ENCODE data around the gene MCRIP2.

MCRIP2 gene

DNA sequence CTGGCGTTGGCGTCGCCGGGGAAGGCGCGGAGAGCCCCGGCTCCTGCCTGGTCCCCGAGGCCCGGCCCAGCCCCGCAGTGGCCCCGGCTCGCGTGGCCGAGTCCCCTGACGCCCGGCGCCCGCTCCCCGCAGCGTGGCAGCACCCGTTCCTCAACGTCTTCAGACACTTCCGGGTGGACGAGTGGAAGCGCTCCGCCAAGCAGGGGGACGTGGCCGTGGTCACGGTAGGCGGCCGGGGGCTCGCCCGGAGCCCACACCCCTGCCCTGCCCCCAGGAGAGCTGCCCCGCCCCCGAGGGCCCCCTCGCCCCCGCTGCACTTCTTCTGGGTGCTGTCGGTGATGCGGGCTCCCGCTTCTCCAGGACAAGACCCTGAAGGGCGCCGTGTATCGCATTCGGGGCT lies 8.0 kb downstream of the MCRIP2 start:
- no peak for DNase-seq

DNA sequence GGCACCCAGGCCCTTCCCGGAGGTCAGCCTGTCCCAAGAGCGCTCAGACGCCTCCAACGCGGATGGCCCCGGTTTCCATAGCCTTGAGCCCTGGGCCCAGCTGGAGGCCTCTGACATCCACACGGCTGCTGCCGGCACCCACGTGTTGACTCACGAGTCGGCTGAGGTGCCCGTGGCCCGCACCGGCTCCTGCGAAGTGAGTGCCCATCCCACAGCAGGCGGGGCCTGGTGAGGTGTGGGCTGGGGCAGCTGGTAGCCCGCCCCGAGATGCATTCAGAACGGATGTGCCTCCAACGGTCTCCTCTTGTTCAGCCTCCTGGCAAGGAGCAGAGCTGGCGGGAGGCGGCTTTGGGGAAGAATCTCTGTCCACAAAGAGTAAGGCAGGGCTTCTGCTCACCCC lies 10.2 kb downstream of the MCRIP2 start:
- no peak for DNase-seq

DNA sequence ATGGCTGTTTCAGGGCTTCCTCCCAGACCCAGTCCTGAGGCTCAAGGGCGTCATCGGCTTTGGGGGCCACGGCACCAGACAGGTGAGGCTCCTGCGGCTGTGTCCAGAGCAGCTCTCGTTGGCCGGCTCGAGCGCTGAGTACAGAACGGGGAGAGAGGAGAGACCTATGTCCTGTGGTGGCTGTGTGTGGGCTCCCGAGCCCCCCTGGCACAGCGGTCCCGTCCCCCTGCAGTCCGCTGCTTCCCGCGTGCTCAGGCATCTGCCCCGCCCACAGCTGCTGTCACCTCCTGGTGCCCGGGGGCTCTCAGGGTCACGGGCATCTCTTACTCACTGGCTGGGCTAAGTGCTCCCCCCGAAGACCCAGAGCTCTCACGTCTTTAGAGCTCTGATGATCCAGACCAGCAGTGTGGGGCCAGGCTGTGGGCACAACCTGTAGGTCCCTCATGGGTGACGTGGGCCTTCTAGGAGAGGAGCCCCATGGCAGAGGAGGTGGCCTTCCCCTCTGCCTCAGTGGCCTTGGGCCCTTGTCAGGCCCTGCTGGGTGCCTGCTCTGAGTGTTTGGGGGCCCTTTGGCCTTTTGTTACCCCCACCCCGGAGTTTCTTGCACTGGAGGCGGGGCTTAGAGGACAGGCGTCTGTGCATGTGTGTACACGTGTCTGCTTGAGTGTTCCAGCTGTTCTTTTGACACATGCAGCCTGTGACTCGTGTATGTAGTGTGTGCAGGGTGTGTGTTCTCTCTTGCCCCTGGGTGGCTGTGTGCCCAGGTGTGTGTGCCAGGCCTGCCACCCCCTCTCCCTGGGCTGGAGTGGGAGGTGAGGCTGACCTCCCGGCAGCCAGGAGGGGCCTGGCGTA lies 11.1 kb downstream of the MCRIP2 start:
- DNase-seq = no peak

DNA sequence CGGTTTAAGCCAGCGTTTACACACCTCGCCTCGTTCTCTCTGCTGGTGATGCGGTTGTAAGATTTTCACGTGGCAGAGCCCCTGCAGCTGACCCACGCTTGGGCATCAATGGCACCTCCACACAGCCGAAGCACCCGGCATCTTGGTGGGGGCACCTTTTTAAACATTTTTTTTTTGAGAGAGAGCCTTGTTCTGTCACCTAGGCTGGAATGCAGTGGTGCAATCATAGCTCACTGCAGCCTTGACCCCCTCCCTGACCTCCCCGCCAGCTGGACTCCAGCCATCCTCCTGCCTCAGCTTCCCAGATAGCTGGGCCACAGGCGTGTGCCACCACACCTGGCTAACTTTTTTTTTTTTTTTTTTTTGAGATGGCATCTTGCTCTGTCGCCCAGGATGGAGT lies 12.4 kb downstream of the MCRIP2 start:
- DNase-seq = no peak

DNA sequence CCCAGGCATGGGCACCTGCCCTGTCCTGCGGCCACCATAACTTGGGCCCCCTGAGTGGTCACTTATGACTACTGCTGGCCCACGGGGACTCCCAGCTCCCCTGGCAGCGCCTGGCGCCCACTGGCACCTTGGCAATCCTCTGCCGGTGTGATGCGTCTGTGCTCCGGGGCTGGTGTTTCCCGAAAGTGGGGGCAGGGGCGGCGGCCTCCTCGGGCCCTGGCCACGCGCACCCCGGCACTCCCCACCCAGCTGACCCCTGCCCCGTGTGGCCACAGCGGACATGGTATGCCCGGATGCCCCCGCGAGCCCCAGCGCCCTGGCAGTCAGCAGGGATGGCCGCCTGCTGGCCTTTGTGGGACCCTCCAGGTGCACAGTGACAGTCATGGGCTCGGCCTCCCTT lies 15.9 kb downstream of the MCRIP2 start:
- no peak for DNase-seq

DNA sequence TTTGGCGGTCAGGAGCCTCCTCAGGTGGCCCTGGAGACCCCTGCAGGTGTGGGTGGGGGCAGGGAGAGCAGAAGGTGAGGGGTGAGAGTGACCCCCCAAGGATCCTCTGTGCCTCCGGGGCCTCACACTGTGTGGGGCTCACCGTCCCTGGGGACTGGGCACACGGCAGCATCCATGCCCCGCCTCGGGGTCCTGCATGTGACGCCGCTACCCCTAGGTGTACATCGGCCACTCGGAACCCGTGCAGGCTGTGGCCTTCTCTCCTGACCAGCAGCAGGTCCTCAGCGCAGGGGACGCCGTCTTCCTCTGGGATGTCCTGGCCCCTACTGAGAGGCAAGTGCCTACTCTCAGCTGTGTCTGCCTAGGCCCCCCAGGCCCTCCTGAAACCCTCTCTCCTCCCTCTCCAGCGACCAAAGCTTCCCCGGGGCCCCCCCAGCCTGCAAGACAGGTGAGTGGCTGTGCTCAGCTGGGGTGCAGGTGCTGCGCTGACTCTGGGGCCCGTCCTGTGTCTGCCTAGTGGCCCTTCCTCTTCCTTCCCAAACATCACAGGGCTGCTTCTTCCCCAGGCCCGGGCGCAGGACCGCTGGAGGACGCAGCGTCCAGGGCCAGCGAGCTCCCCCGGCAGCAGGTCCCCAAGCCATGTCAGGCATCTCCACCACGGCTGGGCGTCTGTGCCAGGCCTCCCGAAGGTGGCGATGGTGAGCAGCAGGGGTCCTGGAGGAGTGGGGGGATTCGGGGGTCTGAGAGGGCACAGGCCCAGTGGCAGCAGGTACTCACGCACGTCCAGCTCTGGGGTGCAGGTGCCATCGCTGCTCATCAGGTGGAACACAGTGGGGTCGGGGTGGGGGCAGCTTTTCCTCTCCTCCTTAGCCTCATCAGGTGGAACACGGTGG lies 17.3 kb downstream of the MCRIP2 start:
- no peak for DNase-seq

DNA sequence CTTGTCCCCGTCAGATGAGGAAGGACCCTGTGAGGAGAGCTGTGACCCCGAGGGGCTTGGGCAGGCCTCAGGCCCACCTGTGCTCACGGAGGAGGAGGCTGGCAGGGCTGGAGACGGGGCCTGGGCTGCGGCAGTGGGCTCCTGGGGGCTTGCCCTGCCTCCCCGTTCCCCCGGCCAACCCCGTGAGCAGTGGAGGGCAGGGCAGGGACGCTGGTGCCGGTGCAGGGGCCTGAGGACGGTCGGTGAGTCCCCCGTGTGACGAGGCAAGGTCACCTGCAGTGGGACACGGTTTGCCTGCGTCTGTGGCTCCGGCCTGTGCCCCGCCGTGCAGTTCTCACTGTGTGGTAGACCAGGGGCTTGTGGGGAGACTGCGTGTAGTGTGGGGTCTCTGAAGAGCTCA lies 18.0 kb downstream of the MCRIP2 start:
- no peak for DNase-seq

DNA sequence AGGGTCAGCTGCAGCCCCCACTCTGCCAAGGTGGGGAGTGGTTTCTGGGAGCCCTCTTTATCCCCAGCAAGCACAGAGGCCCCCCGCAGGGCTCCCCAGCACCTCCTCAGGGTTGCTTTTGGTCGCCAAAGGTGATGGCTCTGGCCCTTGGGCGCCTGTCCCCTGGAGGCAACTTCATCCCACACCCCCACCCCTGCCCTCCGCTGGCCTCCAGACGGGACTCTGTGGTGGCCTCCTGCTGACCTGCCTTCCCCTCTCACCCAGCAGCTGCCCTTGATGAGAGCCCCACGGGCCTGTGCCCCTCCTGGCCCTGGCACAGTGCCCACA lies 18.5 kb downstream of the MCRIP2 start:
- DNase-seq = no peak

DNA sequence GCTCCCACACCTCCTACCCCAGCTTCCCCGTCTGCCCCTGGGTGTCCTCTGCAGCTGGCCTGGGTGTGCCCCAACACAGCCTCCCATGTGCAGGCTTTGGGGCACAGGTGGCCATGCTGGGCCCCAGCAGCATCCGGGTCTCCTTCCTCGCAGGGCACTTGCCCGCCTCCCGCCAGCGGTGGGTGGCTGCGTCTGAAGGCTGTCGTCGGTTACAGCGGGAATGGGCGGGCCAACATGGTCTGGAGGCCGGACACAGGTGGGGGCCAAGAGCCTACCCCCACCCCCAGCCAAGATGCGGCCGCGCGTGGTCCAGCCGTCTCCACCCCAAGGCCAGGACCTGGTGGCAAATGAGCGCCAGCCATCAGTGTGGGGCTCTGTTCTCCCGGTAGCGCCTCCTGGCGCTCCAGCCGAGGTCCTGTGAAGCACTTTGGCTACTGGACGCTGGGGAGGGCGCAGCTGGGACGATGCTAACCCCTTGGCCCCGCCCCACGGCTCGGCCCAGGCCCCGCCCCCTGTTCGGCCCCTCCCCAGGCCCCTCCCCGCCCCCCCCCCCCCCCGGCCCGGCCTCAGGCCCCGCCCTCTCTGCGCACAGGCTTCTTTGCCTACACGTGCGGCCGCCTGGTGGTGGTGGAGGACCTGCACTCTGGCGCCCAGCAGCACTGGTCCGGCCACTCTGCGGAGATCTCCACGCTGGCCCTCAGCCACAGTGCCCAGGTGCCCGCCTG lies 19.0 kb downstream of the MCRIP2 start:
- peak; percentile 78 for DNase-seq

DNA sequence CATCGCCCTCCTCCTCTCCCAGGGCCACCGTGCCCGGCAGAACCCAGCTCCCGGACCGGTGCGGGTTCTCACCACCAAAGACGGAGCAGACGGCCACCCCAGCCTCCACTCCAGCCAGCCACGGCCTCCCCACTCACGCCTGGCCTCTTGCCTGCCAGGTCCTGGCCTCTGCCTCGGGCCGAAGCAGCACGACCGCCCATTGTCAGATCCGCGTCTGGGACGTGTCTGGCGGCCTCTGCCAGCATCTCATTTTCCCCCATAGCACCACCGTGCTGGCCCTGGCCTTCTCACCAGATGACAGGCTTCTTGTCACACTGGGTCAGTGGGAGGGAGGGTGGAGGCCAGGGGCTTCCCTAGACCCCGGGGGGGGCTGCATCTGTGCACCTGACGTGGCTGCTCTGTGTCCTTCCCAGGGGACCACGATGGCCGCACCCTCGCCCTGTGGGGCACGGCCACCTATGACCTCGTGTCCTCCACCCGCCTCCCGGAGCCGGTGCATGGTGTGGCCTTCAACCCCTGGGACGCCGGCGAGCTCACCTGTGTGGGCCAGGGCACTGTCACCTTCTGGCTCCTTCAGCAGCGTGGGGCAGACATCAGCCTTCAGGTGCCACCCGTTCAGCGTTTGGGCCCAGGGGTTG lies 19.7 kb downstream of the MCRIP2 start:
- no peak for DNase-seq

DNA sequence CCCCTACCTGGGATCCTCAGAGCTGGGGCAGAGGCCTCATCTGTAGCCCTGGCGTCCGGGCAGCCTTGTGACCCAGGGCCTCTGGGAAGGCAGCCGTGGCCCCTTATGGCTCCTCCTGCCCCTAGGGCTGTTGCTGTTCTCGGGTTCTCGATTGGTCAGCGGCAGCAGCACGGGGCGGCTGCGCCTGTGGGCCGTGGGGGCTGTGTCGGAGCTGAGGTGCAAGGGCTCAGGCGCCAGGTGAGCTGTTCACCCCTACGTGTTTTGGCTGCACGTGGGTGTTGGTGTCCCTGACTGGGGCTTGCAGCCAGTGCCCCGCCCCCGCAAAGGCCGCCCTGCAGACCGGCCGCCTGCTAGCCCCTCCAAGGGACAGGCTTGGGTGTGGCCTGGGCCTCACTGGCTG lies 20.5 kb downstream of the MCRIP2 start:
- DNase-seq = no peak

DNA sequence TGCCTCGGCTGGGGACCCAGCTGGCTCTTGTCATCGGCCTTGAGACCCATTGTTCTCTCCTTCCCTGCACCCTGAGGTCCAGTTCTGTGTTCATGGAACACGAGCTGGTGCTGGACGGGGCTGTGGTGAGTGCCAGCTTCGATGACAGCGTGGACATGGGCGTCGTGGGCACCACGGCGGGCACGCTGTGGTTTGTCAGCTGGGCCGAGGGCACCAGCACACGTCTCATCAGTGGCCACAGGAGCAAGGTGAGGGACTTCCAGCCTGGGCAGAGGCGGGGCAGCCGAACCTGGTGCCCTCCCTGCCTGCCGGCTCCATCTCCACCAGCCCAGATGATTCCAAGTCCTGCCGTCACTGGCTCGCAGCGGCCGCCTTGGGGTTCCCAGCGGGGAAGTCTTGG lies 21.0 kb downstream of the MCRIP2 start:
- no peak for DNase-seq

DNA sequence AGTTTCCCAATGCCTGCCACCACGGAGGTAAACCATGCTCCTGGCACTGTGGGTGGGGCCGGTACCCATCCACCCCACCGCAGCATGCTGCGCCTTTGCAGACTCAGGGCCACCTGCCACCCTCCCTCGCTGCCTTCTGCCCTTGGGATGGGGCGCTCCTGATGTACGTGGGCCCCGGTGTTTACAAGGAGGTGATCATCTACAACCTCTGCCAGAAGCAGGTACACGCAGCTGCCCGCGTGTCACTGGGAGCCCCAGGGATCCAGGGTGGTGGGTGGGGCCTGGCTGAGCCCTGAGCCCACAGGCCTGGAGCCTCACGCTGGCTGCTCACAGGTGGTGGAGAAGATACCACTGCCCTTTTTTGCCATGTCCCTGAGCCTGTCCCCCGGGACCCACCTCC lies 24.9 kb downstream of the MCRIP2 start:
- DNase-seq = no peak

DNA sequence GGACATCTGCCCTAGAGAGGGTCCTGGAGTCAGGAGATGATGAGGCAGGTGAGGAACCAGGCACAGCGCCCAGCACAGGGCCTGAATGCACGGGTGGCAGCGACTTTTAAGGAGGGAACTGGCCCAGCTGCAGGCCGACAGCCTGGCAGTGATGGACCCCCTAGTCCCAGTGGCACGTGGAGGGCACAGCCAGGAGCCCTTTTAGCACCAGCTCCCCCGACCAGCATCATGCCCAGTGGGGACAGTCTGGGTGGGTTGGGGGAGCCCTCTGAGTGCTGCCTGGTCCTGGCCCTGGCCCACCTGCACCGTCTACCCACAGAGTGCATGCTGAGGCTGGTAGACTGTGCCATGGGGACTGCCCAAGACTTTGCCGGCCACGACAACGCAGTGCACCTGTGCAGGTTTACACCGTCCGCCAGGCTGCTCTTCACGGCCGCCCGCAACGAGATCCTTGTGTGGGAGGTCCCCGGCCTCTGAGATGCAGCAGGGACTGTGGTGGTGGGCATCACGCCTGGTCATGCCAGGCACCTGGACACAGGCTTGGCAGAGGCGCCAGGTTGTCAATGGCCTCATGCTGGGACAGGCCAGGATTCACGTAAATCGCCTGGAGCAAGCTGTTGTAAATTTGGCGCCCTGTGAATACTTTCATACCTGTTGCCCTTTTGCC lies 25.6 kb downstream of the MCRIP2 start:
- no peak for DNase-seq

DNA sequence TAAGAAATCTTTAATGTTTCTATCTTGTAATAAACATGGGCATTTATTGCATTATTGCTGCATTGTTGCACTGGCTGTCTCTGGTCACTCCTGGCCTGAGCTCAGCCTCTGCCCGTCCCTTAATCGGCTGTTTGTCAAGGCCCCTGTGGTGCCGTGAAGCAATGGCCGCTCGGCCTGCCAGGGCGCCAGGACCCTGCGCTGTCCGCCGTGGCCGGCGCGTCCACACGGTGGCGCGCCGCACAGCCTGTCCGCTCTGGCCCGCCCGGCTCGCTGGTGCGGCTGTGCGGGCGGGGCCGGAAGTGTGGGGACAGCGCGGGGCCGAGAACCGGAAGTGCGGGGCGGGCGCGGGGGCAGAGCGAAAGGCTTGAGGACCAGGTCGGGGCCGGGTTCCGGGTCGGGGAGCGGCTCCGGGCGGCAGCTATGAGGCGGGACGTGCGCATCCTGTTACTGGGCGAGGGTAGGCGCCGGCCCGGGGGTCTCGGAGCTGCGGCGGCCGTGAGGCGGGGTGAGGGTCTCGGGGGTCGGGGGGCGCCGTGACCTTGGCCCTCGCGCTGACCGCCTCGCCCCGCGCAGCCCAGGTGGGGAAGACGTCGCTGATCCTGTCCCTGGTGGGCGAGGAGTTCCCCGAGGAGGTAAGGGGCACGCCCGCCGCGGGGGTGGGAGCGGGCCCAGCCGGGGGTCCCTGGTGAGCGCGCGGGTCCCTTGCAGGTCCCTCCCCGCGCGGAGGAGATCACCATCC lies 26.3 kb downstream of the MCRIP2 start, which contains the start of gene RHOT2:
Gene RHOT2, plus strand, starts transcription at position 353 of the 739 bp plus-strand sequence. Its CDS starts 68 bp downstream, at position 421.
- peak; percentile 93 for DNase-seq

DNA sequence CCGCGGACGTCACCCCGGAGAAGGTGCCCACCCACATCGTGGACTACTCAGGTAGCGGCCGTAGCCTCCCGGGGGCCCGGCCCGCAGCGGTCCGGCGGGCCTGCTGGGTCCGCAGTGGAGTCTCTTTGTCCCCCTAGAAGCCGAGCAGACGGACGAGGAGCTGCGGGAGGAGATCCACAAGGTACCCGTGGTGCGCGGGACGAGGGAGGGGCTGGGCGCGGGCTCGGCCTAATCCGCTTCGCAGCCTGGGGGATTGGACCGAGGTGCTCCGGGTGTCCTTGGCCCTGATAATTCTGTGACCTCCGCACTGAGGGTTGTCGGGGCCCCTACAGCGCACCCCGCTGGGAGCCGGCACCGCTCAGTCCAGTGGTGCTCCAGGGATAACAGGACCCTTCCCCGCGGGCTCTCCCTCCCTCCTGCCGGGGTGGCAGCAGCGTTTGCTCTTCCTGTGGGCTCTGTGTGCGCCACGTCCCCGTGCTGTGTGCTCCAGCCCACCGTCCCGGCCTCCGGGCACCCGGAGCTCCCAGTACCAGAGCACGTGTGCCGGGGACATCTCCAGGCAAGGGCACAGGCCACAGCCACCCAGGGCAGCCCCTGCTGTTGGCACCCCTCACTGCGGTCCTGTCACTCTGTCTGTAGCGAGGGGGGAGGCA lies 27.0 kb downstream of the MCRIP2 start:
- no peak for DNase-seq

DNA sequence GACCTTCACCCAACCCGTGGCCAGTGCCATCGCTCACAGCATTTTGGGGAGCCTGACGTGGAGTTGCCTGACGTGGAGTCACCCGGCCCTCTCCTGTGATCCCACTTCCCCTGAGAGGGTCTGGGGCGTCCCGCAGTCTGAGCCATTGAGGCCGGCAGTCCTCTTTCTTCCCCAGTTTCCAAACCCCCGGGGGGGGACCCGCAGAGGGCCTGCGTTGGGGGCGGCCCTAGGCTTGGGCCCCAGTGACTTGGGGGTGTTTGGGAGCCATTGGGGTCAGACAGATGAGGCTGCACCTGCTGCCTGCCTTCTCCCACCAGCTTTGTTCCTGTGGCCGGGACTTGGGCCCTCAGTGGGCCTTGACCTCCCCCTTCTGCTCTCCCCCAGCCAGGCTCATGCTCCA lies 28.0 kb downstream of the MCRIP2 start:
- DNase-seq = no peak

DNA sequence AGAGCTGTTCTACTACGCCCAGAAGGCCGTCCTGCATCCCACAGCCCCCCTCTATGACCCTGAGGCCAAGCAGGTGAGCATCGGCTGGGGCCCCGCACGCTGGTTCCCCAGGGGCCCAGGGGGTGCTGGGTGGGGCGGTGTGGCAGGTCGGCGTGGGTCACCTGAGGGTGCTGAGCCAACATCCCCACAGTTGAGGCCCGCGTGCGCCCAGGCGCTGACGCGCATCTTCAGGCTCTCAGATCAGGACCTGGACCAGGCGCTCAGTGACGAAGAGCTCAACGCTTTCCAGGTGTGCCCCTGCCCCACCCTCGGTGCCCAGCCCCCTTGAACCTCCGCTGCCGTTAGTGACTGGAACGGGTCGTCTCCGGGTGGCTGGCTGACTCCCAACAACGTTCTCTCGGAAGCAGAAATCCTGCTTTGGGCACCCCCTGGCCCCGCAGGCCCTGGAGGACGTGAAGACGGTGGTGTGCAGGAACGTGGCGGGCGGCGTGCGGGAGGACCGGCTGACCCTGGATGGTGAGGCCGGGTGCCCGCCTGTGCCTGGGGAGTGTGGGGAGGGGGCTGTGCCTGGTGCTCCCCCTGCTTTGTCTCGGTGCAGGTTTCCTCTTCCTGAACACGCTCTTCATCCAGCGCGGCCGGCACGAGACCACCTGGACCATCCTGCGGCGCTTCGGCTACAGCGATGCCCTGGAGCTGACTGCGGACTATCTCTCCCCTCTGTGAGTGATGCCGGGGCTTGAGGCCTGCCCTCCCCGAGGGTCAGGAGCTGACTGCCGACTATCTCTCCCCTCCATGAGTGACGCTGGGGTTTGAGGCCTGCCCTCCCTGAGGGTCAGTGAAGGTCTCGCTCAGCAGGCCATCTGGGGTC lies 29.1 kb downstream of the MCRIP2 start:
- no peak for DNase-seq

DNA sequence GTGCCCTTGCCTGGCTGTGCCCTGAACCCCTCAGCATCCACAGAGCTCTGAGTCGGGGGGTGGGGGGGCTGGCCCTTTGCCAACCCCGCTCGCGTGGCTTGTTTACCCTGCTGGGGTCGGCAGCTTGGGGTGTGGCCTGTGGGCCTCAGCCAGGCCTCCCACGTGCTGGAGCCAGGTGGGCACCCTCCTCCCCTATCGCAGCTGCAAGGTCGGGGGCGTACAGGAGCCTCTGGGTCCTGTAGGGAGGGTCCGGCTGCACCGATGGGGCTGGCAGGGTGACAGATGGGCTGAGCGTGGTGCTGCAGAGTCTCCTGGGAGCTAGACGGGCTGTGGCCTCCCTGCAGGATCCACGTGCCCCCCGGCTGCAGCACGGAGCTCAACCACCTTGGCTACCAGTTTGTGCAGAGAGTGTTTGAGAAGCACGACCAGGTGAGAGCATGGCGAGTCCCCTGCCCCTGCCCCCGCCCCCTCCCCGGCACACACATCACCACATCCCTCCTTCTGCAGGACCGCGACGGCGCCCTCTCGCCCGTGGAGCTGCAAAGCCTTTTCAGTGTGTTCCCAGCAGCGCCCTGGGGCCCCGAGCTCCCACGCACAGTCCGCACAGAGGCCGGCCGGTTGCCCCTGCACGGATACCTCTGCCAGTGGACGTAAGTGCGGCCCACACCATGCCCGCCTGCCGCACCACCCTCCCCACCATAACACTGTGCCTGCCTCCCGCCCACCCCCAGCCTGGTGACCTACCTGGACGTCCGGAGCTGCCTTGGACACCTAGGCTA lies 29.9 kb downstream of the MCRIP2 start:
- DNase-seq = no peak

Data from CD4-positive, alpha-beta T cell treated with Interferon gamma for 1 hour (primary cell).